H9 (cell line): Measurements from ENCODE around the gene RASSF8. TPM values are rescaled to one million over a fixed set of nuclear protein-coding genes. Genes with fewer than 3 reads are reported as not detected.

Experiments
- DNase-seq: peaks from one replicate; pipeline ENCODE4 v3.0.0-alpha.2; 2017
- H2AFZ ChIP-seq: one replicate; pipeline ENCODE4 v1.6.1; 2013; ENCODE audit warnings: mild to moderate bottlenecking, low read length, control low read depth, moderate library complexity
- H2AK5ac ChIP-seq: 2 replicates; pipeline ENCODE4 v1.6.1; 2013; ENCODE audit warnings: low read length, control low read depth, mixed read lengths; ENCODE audit not compliant: insufficient read length
- H2BK120ac ChIP-seq: one replicate; pipeline ENCODE4 v1.6.1; 2013; ENCODE audit warnings: low read depth, mild to moderate bottlenecking, low read length, control low read depth, inconsistent platforms; ENCODE audit not compliant: poor library complexity, severe bottlenecking
- H2BK12ac ChIP-seq: 2 replicates; pipeline ENCODE4 v1.6.1; 2013; ENCODE audit warnings: low read length, control low read depth, mixed read lengths, low read depth; ENCODE audit not compliant: insufficient read length
- H2BK15ac ChIP-seq: 2 replicates; pipeline ENCODE4 v1.6.1; 2013; ENCODE audit warnings: low read depth, low read length, control low read depth
- H2BK20ac ChIP-seq: one replicate; pipeline ENCODE4 v1.6.1; 2013; ENCODE audit warnings: low read depth, mild to moderate bottlenecking, low read length, control low read depth, inconsistent platforms; ENCODE audit not compliant: poor library complexity, severe bottlenecking
- H2BK5ac ChIP-seq: 2 replicates; pipeline ENCODE4 v1.6.1; 2013; ENCODE audit warnings: low read length, control low read depth, mixed read lengths; ENCODE audit not compliant: insufficient read length
- H3K14ac ChIP-seq: 2 replicates; pipeline ENCODE4 v1.6.1; 2013; ENCODE audit warnings: low read length, control low read depth; ENCODE audit not compliant: insufficient read depth
- H3K18ac ChIP-seq: 2 replicates; pipeline ENCODE4 v1.6.1; 2013; ENCODE audit warnings: low read depth, mild to moderate bottlenecking, mixed read lengths, low read length, control low read depth; ENCODE audit not compliant: insufficient read length
- H3K23ac ChIP-seq: 2 replicates; pipeline ENCODE4 v1.6.1; 2013; ENCODE audit warnings: low read length, control low read depth, mixed read lengths, low read depth; ENCODE audit not compliant: insufficient read length
- H3K23me2 ChIP-seq: 2 replicates; pipeline ENCODE4 v1.6.1; 2013; ENCODE audit warnings: low read depth, mild to moderate bottlenecking, mixed read lengths, low read length, control low read depth; ENCODE audit not compliant: insufficient read length, poor library complexity, severe bottlenecking
- H3K27ac ChIP-seq: 2 replicates; pipeline ENCODE4 v1.5.1; 2013; ENCODE audit warnings: low read length, control low read depth, mixed read lengths, low read depth; ENCODE audit not compliant: insufficient read length
- H3K27me3 ChIP-seq: 2 replicates; pipeline ENCODE4 v1.6.1; 2013; ENCODE audit warnings: low read length, control low read depth, inconsistent platforms; ENCODE audit not compliant: insufficient read depth
- H3K4ac ChIP-seq: 2 replicates; pipeline ENCODE4 v1.6.1; 2013; ENCODE audit warnings: low read depth, mild to moderate bottlenecking, control low read depth, inconsistent platforms, low read length, moderate library complexity
- H3K4me1 ChIP-seq: 2 replicates; pipeline ENCODE4 v1.6.1; 2013; ENCODE audit warnings: low read length, control low read depth, inconsistent platforms; ENCODE audit not compliant: insufficient read depth
- H3K4me2 ChIP-seq: 2 replicates; pipeline ENCODE4 v1.6.1; 2013; ENCODE audit warnings: low read length, control low read depth, mixed read lengths; ENCODE audit not compliant: insufficient read length, insufficient read depth
- H3K56ac ChIP-seq: 2 replicates; pipeline ENCODE4 v1.6.1; 2013; ENCODE audit warnings: low read depth, mild to moderate bottlenecking, mixed read lengths, low read length, control low read depth; ENCODE audit not compliant: insufficient read length
- H3K79me1 ChIP-seq: 2 replicates; pipeline ENCODE4 v1.6.1; 2013; ENCODE audit warnings: low read depth, mild to moderate bottlenecking, moderate library complexity, low read length, control low read depth, inconsistent platforms; ENCODE audit not compliant: insufficient read depth, poor library complexity, severe bottlenecking
- H3K79me2 ChIP-seq: 2 replicates; pipeline ENCODE4 v1.6.1; 2013; ENCODE audit warnings: low read length, control low read depth, inconsistent platforms; ENCODE audit not compliant: insufficient read depth
- H3K9ac ChIP-seq: 2 replicates; pipeline ENCODE4 v1.6.1; 2013; ENCODE audit warnings: low read length, control low read depth, mixed read lengths; ENCODE audit not compliant: insufficient read length; ENCODE audit errors: extremely low read depth
- H3K9me3 ChIP-seq: one replicate; pipeline ENCODE4 v1.6.1; 2013; ENCODE audit warnings: low read depth, low read length, inconsistent platforms; ENCODE audit not compliant: control insufficient read depth
- H3T11ph ChIP-seq: one replicate; pipeline ENCODE4 v1.6.1; 2013; ENCODE audit warnings: mild to moderate bottlenecking, low read length, control low read depth, inconsistent platforms
- H4K20me1 ChIP-seq: one replicate; pipeline ENCODE4 v1.6.1; 2013; ENCODE audit not compliant: control insufficient read depth, insufficient read length, insufficient read depth
- H4K5ac ChIP-seq: 2 replicates; pipeline ENCODE4 v1.6.1; 2013; ENCODE audit warnings: low read depth, mild to moderate bottlenecking, mixed read lengths, low read length, control low read depth; ENCODE audit not compliant: insufficient read length
- H4K8ac ChIP-seq: replicated peaks from 2 replicates; pipeline ENCODE4 v1.6.1; 2013; ENCODE audit warnings: low read length, control low read depth, mixed read lengths, low read depth; ENCODE audit not compliant: insufficient read length
- H4K91ac ChIP-seq: 2 replicates; pipeline ENCODE4 v1.6.1; 2013; ENCODE audit warnings: low read depth, mild to moderate bottlenecking, moderate library complexity, mixed read lengths, low read length, control low read depth; ENCODE audit not compliant: insufficient read length
- H3K27ac Mint-ChIP-seq, 3 experiments: 2 replicates in 2 of 3; 3 replicates in 1 of 3; pipeline ENCODE4 v1.8.0; 2020 to 2021; ENCODE audit warnings: mixed read lengths in 3 of 3, mild to moderate bottlenecking in 1 of 3, moderate library complexity in 1 of 3
- H3K27me3 Mint-ChIP-seq: 2 replicates; pipeline ENCODE4 v1.8.0; 2021; ENCODE audit warnings: low read depth, mild to moderate bottlenecking, moderate library complexity, mixed read lengths
- H3K36me3 Mint-ChIP-seq, 3 experiments: 2 replicates in 2 of 3; 3 replicates in 1 of 3; pipeline ENCODE4 v1.8.0; 2020 to 2021; ENCODE audit warnings: low read depth in 3 of 3, mixed read lengths in 3 of 3; ENCODE audit not compliant: insufficient read depth in 1 of 3
- H3K4me1 Mint-ChIP-seq, 2 experiments: 2 replicates each; pipeline ENCODE4 v1.8.0; 2020; ENCODE audit warnings: mixed read lengths in 2 of 2
- H3K4me3 Mint-ChIP-seq, 2 experiments: 2 replicates in 1 of 2; 3 replicates in 1 of 2; pipeline ENCODE4 v1.8.0; 2020 to 2021; ENCODE audit warnings: mild to moderate bottlenecking in 2 of 2, mixed read lengths in 2 of 2, moderate library complexity in 1 of 2
- H3K9me3 Mint-ChIP-seq, 2 experiments: 2 replicates in 1 of 2; 3 replicates in 1 of 2; pipeline ENCODE4 v1.8.0; 2020; ENCODE audit warnings: mild to moderate bottlenecking in 2 of 2, mixed read lengths in 2 of 2, moderate library complexity in 1 of 2
- CTCF ChIP-seq: fragments of 200-600 bp; sonication (generic); conservative IDR thresholded peaks from 3 replicates; pipeline ENCODE4 v1.8.0; 2021; ENCODE audit warnings: antibody characterized with exemption, mild to moderate bottlenecking
- WGBS: extraction: QIAGEN DNeasy Blood & Tissue Kit; methylation state at CpG from one replicate; pipeline ENCODE4 v1.1.7; 2013; ENCODE audit warnings: missing lambda C conversion rate, low lambda C conversion rate, mixed read lengths; ENCODE audit not compliant: insufficient read length; ENCODE audit errors: extremely low coverage; 5-methylcytosine and 5-hydroxymethylcytosine counted together
- total RNA-seq: library from RNA; stranded (reverse); gene quantifications from 2 replicates; pipeline ENCODE4 v1.2.1, GENCODE V29; 2021

RASSF8 gene
- total RNA-seq, 1 experiment from 2014 or later, result 38.8 TPM

- H3K27ac Mint-ChIP-seq, result no peak overlapping the region
- Histone ChIP-seq H3K18ac (no peak overlapping the region), H3T11ph (no peak overlapping the region), H4K20me1 (no peaks in the 10 kb centered on the region), H3K27ac (no peak overlapping the region), H3K4me2 (no peak overlapping the region), H2BK120ac (no peak overlapping the region), H2BK20ac (no peak overlapping the region), H3K9ac (no peak overlapping the region), H4K5ac (no peak overlapping the region), H3K4me1 (peaks cover 7% of the 10 kb centered on the region), H3K23ac (no peak overlapping the region), H3K9me3 (no peaks in the 10 kb centered on the region), H2AFZ (no peak overlapping the region), H3K4ac (no peak overlapping the region), H2BK5ac (no peak overlapping the region), H2BK12ac (no peak overlapping the region), H3K79me2 (peaks cover 12% of the 10 kb centered on the region; the same call in 1 of the 2 replicates), H3K79me1 (peaks cover 12% of the 10 kb centered on the region), H2BK15ac (no peak overlapping the region), H3K23me2 (no peaks in the 10 kb centered on the region), H4K8ac (no peak overlapping the region), H4K91ac (no peak overlapping the region), H3K14ac (no peak overlapping the region), H2AK5ac (no peak overlapping the region), H3K56ac (no peak overlapping the region), H3K27me3 (no peaks in the 10 kb centered on the region)
- no CpG with 5 or more reads among the region's 1 CpG for WGBS
- no peaks in the 10 kb centered on the region for H3K9me3 Mint-ChIP-seq
- TF ChIP-seq CTCF, result no peak
- no peaks in the 10 kb centered on the region for H3K27me3 Mint-ChIP-seq
- no peak overlapping the region for H3K4me3 Mint-ChIP-seq
- peaks cover 43 to 44% of the 10 kb centered on the region in 2 experiments for H3K4me1 Mint-ChIP-seq
- DNase-seq, result no peak
- no peaks in the 10 kb centered on the region for H3K36me3 Mint-ChIP-seq
Observed at GRCh38 chr12:25982416-25982815, 23.9 kb downstream of the RASSF8 start.
